NCI-H345 (cell line): ENCODE data around the gene RBMY1F.
"Not testable (repeated sequence)": the region's sequence is repeated elsewhere in the genome, so short reads cannot be mapped to it uniquely, and the experiment has no call there.

Experiments used
- DNase-seq: peaks from one replicate; lab custom pipeline; 2025; lab: John Stamatoyannopoulos, UW

Gene RBMY1F

GRCh38 chrY:22182823-22183222, at the start of gene RBMY1F:
Gene RBMY1F, minus strand, starts transcription at chrY:22182923. Its CDS starts 1,954 bp downstream, at chrY:22180969.
- not testable (repeated sequence) for DNase-seq

GRCh38 chrY:22151144-22151543, 31.6 kb downstream of the RBMY1F start:
- DNase-seq = not testable (repeated sequence)

GRCh38 chrY:22141011-22141695, 41.6 kb downstream of the RBMY1F start:
- not testable (repeated sequence) for DNase-seq

- not testable (repeated sequence) for DNase-seq
Measured at GRCh38 chrY:22134719-22135118, 48.0 kb downstream of the RBMY1F start.

- DNase-seq = not testable (repeated sequence)
Measured at GRCh38 chrY:22130494-22130893, 52.2 kb downstream of the RBMY1F start.
